HG03060 (cell line): ENCODE data around the gene SLC66A1.

Experiments used
- ATAC-seq: cut with Tn5 transposase; IDR thresholded peaks from one replicate; pipeline ENCODE4 v1.9.1; 2021; ENCODE audit warnings: low read depth, moderate number of reproducible peaks; ENCODE audit not compliant: unreplicated experiment

Gene SLC66A1

DNA sequence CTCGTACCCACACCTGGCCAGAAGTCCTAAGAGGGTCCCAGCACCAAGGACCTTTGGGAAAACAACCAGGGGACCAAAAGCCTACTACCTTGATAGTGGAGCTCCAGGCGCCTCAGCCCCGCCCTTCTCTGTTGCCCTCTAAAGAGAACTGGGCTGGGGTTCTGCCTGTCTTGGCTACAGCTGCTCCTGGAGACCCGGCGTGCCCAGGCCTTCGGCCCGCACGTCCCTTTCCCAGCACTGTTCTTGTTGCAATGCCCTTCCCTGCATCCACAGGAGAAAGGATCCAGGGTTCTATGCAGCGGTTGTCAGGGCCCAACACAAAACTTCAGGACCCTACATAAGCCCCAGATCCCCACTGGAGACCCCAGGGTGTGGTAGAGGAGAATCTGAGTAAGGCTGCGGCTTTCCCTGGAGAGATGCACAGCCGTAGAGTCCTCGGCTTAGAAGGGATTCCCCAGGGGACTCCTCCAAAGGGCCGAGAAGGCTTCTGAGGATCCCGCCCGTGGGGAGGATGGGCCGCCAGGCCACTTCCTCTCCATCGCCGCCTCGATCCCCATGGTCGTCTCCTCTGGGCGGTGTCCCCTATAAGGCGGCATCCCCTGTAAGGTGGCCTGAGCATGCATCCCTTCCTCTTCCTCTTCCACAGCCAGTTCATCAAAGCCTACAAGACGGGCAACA is 12.0 kb downstream of the SLC66A1 start:
- no peak for ATAC-seq

- no peak for ATAC-seq
Measured at GRCh38 chr1:19324665-19324990, 12.5 kb downstream of the SLC66A1 start.

DNA sequence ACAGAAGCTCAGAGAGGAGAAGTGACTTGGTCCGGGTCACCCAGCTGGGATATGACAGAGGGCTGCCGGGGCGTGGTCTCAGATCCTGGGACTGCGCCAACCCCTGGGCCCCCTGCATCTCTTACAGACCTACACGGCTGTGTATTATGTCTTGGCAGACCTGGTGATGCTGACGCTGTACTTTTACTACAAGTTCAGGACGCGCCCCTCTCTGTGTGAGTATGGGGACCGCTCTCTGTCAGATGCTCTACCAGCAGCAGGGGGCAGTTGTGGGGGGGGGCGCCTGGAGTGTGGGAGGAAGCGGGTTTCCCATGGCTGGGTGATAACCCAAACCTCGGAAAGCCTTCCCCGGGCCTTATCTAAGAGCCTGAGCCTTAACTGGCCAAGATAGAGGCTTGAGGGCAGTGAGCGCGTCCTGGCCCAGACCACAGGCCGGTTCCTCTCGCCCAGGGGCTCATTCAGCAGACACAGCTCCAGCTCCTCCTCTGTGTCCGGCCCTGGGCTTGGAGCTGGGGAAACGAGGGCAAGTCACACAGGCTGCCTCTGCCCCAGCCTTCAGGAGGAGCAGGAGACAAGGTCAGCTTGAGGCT is 13.3 kb downstream of the SLC66A1 start:
- no peak for ATAC-seq

- ATAC-seq: no peak
Measured at GRCh38 chr1:19325958-19326747, 14.0 kb downstream of the SLC66A1 start.

DNA sequence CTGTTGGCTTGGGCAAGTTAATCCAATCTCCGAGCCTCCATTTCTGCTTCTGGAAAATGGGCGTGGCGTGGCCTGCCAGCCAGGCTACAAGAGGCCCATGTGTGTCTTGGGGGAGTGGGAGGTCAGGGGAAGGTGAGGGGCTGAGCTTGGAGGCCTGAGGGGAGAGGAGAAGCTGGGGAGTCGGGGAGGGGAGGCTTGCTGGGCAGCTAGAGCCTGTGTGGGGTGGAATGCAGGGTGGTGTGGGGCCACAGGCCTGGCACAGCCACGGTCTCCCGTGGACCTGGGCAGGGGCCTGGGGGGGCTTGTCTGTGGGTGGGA is 14.6 kb downstream of the SLC66A1 start:
- no peak for ATAC-seq

- no peak for ATAC-seq
Measured at GRCh38 chr1:19327301-19327700, 15.2 kb downstream of the SLC66A1 start.

- no peak for ATAC-seq
Measured at GRCh38 chr1:19327736-19328135, 15.6 kb downstream of the SLC66A1 start.

DNA sequence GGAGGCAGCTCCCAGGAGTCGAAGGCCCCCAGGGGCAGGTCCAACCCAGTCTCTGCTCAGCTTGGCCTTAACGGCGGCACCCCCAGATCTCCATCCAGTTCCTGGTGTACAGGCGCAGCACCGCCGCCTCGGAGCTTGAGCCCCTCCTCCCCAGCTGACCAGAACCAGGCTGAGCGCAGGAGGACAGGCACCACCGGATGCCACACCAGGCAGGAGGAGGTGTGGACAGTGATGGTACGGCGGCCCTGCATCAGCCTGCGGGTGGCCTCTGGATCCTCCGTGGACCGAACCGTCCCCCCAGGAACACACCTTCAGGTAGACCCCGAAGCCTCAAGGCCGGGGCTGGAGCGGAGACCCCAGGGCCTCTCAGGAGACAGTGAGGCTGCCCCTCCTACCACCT is 16.4 kb downstream of the SLC66A1 start:
- ATAC-seq: no peak

GRCh38 chr1:19329188-19329587 is 17.1 kb downstream of the SLC66A1 start:
- ATAC-seq: no peak

GRCh38 chr1:19329611-19330010 is 17.5 kb downstream of the SLC66A1 start:
- ATAC-seq: no peak

- no peak for ATAC-seq
Measured at GRCh38 chr1:19330449-19331135, 18.5 kb downstream of the SLC66A1 start.

- no peak for ATAC-seq
Measured at GRCh38 chr1:19331262-19331878, 19.2 kb downstream of the SLC66A1 start.

GRCh38 chr1:19332832-19333231 is 20.7 kb downstream of the SLC66A1 start:
- no peak for ATAC-seq

DNA sequence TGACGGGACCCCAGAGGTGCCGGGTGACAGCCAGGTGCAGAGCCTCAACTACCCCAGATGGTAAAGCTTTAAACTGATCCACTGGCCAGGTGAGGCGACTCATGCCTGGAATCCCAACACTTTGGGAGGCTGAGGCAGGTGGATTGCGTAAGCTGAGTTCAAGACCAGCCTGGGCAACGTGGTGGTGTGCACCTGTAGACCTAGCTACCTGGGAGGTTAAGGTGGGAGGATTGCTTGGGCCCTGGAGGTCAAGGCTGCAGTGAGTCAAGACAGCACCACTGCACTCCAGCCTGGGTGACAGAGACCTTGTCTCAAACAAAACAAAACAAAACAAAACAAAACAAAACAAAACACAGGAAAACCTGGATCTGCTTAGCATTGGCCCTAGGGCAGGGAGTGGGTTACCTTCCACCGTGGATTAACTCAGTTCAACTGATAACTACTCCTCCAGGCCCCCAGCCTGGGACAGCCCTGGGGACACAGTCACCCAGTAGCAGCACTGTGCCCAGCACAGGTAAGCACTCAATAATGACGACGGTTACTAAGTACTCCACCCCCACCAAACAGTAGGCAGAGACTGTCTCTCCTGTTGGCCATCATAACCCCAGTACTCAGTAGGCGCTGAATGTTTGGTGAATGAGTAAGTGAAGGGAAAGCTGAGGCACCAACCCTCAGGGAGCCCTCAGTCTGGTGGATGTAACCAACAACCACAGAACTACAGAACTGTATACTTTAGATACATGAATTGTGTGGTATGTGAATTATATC is 21.6 kb downstream of the SLC66A1 start:
- no peak for ATAC-seq

DNA sequence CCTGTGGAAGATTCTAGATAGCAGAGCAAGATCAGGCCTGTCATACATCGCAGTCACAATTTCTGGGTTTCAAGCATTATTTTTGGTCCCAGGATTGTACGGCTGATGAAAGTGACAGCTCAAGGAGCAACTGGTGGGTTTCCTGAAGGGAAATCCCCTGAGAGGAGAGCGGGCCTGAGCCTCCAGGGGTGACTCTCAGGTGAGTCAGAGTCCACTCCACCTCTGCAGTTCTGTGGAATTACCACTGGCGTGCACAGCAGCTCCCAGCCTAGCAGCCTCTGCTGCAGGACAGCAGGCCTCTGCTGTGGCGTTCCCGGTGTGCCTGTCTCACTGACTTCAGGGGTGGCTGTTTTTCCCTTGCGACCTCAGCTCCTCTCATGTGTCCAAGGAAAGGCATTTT is 24.4 kb downstream of the SLC66A1 start:
- ATAC-seq: no peak

DNA sequence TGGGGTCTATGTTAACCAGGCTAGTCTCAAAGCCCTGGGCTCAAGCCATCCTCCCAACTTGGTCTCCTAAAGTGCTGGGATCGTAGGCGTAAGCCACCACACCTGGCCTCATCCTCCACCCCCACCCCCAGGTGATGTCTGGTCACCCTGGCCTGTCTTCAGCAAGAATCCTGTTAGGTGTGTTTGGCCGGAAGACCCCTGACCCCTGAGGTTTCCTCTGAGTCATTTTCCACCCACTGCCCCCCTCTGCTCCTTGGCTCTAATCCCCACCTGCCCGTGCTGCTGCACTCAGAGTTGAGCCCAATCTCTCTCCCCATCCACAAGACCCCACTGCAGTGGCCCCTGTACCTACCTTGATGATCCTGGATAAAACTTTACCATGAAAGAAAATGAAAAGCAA is 25.2 kb downstream of the SLC66A1 start:
- ATAC-seq: no peak

DNA sequence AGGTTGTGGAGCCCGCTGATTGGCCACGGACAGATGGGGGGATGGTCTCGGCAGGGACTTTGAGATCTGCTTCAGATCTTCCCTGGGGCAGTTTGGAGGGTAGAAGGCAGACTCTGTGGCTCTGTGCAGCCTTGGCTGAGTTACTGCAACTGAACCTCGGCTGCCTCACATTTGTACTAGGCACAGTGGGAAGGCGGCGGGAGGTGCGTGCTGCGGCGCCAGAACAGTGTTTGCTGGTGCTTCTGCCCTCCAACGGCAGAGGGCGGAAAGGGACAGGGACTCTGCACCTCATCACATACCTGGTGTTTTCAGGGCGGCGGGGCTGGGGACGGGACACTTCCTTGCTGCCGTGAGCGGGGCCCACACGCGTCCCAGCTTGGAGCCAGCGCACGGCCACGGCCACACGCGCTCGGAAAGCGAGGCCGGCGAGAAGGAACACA is 26.2 kb downstream of the SLC66A1 start:
- no peak for ATAC-seq

- ATAC-seq: no peak
Measured at GRCh38 chr1:19339214-19339861, 27.2 kb downstream of the SLC66A1 start.

DNA sequence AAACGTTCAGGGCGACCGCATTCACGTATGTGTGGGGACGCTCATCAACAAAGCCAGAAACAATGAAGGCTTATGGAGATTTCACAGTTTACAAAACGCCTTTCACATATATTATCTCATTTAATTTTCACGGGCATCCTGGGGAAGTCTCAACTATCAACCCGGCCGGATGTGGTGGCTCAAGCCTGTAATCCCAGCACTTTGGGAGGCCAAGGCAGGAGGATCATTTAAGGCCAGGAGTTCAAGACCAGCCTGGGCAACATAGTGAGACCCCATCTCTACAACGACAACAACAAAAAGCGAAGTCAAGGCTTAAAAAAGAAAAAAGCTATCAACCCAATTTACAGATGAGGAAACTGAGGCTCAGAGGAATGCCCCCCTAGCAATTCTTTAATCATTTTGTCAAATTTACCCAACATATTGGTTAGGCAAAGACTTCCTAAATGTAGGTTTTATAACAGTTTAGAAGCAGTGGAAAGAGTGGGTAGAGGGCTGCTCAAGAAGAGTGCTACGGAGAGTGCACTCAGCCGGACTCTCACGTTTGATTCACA is 28.3 kb downstream of the SLC66A1 start:
- no peak for ATAC-seq
